ENCODE data around the gene DNMT3L.

DNA sequence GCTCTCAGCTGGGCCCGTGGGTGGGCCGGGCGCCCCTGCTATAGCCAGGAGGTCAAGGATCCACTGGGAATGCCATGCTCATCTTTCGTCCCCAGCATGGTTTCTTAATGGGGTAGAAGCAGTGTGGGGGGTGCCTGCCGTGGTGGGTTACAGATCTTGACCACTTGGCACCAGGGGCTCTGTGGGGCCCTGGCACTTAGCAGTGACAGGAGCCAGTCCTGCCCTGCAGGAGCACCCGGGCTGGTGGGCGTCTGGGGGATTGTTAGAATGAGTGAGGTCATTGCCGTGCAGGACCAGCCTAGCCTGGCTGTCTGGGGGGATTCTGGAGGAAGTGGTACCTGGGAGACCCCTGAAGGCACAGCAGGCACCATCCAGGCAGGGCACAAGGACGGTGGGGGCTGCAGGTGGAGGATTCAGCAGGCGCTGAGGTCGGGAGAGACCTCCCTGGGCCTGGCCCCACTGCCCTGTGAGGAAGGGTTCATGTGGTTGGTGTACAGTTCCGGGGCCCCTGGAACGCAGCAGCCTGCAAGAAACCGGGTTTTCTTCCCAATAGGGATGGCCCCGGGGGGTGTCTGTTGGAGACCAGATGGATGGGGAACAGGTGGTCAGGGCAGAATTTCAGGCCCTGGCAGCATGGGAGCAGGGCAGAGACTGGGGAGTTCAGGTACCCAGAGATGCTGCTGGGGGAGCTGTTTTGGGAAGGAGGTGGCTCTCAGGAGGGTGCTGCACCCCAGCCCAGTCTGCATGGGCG, 28.8 kb upstream of the DNMT3L start:
- TF ChIP-seq, protein P1, sequence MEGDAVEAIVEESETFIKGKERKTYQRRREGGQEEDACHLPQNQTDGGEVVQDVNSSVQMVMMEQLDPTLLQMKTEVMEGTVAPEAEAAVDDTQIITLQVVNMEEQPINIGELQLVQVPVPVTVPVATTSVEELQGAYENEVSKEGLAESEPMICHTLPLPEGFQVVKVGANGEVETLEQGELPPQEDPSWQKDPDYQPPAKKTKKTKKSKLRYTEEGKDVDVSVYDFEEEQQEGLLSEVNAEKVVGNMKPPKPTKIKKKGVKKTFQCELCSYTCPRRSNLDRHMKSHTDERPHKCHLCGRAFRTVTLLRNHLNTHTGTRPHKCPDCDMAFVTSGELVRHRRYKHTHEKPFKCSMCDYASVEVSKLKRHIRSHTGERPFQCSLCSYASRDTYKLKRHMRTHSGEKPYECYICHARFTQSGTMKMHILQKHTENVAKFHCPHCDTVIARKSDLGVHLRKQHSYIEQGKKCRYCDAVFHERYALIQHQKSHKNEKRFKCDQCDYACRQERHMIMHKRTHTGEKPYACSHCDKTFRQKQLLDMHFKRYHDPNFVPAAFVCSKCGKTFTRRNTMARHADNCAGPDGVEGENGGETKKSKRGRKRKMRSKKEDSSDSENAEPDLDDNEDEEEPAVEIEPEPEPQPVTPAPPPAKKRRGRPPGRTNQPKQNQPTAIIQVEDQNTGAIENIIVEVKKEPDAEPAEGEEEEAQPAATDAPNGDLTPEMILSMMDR (IDR thresholded peaks at IDR 0.05; ENCODE audit: insufficient read depth, low read length, poor library complexity, severe bottlenecking) = no peak
- TF ChIP-seq EZH2phosphoT487 (conservative IDR thresholded peaks at IDR 0.05; ENCODE audit: low read length) = no peak

Measured in SU-DHL-6 (cell line).